ENCODE results near the gene WDR47.
"Not testable (repeated sequence)": the region's sequence is repeated elsewhere in the genome, so short reads cannot be mapped to it uniquely, and the experiment has no call there.

WDR47 gene

DNA sequence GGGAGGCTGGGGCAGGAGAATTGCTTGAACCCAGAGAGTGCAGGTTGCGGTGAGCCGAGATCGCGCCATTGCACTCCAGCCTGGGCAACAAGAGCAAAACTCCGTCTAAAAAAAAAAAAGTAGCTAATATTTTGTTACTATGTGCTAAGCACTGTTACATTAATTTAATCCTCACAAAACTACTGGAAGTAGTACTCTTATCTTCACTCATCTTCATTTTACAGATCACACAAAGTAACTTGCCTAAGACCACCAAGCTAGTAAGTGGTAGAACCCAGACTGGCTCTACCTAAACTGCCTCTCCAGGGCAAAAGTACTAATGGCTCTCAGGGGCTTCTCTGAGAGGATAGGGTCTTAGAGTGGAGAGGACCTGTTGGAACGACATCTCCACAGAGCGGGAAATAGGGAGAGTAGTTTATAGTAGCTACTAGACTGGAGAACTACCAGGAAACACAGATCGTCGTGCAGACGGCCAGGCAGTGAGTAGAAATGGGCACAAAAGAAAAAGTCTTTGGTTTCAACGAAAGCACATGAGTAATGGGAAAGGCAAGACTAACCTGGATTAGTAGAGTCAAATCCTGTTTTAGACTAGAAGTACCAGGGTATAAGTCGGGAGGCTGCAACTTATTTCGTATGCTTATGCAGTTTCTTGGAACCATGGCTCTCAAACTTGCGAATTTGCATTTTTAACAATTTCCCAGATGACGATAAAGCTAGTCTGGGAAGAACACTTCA lies 80.0 kb downstream of the WDR47 start:
- DNase-seq = no peak

DNA sequence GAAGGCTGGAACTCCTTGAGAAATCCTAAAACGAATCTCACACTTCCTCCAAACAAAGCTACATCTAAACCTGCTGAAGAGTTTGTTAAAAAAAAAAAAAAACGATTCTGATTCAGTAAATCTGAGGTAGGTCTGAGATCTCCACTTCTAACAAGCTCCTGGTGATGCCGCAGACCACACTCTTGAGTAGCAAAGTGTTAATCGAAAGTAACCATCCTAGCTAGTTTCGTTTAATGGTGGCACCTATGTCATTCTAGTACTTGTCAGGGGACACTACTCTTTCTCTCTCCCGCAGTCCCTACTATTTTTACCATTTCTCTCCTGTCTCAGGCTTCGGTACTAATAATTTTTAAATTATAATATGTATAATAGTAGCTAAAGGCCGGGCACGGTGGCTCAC lies 80.7 kb downstream of the WDR47 start:
- no peak for DNase-seq

DNA sequence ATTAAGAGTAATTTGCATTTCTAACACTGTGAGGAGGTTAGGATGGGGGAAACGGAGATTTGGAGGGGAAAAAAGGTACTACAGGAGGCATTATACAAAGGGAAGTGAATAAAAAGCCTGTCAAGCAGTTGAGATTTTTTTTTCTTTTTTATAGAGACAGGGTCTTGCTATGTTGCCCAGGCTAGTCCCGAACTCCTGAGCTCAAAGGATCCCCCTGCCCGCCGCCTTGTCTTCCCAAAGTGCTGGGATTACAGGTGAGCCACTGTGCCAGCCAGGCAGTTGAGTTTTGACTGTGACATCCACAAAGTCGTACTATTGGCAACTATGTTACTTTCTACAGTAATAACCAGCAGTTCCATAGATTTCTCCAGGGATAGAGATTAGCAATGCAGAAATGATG lies 81.2 kb downstream of the WDR47 start:
- DNase-seq = no peak

DNA sequence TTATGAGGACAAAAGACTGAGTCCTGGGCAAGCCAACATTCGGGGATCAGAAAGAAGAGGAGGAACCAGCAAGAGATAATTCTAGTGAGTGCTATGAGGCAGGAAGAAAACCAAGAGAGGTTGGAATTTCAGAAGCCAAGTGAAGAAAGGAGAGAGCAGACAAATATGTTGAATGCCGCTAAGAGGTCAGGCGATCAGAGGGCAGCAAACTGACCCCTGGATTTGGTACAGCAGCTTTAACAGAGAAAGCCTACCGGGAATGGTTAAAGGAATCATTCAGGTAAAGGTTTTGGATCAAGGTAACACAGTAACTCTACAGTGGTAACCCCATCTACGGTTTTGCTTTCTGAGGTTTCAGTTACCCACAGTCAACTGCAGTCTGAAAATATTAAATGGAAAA lies 84.0 kb downstream of the WDR47 start:
- no peak for DNase-seq

DNA sequence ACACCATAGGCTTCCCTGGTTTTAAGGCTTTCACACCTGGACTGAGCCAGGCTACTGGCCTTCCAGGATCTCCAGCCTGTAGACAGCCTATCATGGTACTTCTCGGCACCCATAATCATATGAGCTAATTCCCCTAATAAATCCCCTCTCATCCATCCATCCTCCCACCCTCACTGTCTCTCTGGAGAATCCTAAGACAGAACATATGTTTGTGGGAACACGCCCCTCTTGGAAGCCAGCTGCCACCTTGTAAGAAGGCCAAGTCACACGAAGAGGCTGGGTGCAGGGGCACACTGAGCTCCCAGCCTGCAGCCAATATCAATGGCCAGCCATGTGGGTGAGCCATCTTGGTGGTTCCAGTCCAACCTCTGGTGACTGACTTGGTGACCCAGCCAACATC lies 86.0 kb downstream of the WDR47 start:
- peak; percentile 51 for DNase-seq

DNA sequence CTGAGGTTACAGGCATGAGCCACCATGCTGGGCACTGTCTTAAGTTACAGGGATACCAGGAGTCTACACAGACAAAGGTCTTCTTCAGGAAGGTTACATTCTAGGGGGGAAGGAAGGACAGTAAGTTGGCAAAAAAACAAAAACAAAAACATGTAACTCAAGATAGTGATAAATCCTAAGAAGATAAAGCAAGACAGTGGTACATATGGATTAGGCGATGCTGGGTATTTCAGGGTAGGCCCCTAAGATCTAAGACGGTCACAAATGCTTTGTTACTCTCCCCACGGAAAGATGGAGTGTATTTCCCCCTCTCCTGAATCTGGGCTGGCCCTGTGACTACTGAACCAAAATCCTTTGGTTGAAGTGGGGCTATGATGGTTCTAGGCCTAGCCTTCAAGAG lies 86.8 kb downstream of the WDR47 start:
- no peak for DNase-seq

DNA sequence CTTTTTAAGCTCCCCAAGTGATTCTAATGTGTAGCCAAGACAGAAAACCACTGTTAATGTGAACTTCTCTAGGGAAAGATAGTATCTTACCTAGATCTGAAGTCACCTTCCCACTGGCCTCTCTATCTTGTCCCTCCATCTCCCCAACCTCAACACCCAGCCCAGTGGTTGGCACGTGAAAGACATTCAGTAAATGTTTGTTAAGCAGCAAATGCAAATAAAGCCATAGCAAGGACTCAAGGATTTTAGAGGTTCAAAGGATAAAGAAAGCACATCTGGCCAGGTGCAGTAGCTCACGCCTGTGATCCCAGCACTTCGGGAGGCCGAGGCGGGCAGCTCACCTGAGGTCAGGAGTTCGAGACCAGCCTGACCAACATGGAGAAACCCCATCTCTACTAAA lies 88.5 kb downstream of the WDR47 start:
- DNase-seq = no peak

DNA sequence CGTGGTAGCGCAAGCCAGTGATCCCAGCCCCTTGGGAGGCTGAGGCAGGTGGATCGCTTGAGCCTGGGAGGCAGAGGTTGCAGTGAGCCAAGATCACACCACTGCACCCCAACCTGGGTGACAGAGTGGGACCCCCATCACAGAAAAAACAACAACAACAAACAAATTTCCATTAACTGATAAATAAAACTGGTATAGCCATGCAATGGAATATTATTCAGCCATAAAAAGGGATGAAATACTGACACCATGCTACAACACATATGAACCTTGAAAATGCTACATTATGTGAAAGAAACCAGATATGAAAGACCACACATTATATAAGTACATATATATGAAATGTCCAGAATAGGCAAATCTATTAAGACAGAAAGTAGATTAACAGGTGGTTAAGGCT lies 90.7 kb downstream of the WDR47 start:
- DNase-seq = no peak

DNA sequence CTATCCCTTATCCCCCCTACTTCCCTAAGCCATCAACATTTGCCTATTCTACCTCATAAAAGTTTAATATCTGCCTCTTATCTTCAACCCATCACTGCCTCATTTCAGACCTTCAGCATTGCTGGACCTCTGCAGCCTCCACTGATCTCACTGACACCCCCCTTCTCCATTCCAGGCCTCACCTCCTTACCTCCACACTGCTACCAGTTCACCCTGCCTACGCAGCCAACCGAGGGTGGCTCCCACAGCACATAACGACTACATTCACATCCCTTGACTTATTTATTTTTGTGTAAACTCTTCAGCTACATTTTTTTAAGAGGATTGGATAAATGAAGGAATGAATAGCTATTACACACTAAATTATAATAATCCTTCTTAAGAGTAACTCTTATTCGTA lies 92.9 kb downstream of the WDR47 start:
- DNase-seq = no peak

DNA sequence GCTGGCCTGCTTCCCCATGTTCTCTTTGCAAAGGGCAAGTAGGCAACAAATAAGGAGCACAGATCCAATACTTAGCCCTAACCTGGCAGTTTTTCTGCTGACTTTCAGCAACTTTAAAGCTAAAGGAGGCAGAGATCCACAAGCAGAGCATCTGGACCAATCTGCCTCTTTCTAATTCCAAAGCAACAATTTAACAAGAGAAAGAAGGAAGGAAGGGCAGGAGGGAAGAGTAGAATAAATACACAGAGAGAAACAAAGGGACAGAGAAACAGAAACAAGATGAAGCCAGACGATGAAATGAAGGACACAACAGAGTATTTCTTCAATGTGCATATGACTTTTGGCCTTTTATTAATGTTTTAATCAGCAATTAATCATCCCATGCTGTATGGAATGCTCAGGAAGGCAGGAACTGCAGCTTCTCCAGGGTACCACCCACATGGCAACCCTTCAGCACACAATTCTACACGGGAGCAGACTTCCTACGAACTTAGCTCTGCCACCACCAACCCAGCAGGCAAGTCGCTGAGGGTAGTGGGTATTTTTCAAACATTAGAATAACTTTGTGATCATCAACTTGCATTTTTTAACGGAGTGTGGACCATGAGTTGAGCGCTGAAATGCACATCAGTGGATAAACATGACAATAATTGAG lies 93.9 kb downstream of the WDR47 start:
- DNase-seq = no peak

DNA sequence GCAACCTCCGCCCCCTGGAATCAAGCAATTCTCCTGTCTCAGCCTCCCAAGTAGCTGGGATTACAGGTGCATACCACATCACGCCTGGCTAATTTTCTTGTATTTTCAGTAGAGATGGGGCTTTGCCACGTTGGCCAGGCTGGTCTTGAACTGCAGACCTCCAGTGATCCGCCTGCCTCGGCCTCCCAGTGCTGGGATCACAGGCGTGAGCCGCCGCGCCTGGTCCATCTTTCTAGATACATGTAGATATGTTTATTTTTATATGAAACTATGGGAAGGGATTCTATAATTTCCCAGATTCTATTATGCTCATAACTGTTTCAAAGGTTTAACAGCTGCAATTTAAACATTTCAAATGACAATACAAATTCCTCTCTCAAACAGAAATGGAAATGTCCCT lies 105.7 kb downstream of the WDR47 start:
- DNase-seq = no peak

DNA sequence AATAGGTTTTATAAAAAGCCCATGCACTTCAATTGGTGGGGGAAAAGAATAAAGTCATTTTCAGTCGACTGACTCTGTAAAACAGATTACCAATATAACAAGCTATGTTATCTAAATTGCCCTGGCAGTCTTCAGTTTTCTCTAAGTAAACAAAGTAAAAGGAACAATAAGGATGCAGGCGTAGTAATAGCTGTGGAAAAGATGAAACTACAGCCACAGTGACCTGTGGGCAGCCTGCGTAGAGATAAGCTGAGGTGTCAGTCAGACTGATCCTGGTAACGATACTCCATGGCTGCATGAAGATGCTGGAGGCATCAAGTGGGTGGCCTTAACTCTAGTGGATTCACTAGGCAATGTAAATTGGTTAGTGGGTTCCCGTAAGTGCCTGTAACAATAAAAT lies 108.0 kb downstream of the WDR47 start:
- DNase-seq = no peak

DNA sequence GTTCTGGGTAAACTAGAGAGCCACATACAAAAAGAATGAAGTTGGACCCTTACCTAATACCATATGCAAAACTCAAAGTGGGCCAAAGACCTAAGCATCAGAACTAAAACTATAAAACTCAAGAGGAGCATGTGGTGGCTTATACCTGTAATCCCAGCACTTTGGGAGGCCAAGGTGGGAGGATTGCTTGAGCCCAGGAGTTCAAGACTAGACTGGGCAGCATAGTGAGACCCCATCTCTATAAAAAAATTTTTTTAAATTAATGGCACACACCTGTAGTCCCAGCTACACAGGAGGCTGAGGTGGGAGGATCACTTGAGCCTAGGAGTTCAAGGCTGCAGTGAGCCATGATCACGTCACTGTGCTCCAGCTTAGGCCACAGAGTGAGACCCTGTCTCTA lies 114.3 kb downstream of the WDR47 start:
- DNase-seq = not testable (repeated sequence)

DNA sequence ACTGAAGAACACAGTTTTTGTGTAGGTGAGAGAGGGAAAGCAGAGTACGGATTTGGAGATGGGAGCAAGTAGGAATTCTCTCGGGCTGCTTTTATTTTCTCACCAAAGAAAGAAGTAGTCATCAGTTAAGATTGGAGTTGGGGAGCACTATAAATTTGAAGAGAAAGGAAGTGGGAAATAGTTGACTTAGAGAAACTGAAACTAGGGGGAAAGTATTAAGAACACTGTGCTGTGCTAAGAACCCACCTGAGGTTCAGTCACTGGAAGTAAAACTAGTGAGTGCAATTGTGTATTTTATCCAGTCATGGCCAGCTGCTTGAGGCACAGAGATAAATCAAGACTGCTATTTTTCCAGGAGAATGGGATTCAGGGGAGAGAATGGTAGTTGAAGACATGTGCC lies 116.0 kb downstream of the WDR47 start:
- DNase-seq = no peak

All from NCI-H2171 (cell line).